DMS79 treated with DMSO at 0.1 percent for 48 hours (cell line): ENCODE results near the gene UST.
"Not testable (repeated sequence)": the region's sequence is repeated elsewhere in the genome, so short reads cannot be mapped to it uniquely, and the experiment has no call there.

Experiments
- DNase-seq: peaks from one replicate; lab custom pipeline; 2025; lab: John Stamatoyannopoulos, UW

The UST gene

DNA sequence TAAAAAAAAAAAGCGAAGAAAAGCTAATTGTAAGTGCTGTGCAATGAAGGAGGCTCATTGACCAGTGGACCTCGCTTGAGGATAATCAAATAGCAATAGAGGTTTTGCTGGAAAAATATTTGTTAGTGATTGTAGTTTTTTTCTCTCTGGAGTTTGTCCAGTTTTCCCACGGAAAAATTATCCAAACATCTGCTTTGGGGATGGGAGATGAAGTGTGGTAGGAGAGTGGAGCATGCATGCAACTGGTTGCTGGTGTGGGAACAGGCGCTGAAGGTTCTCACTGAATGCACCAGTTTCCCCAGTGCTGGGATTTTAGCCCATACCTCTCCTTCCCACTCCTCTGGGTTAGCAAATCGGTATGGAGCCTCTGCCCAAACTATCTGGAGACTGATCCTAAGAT is 288.9 kb downstream of the UST start:
- DNase-seq: no peak

DNA sequence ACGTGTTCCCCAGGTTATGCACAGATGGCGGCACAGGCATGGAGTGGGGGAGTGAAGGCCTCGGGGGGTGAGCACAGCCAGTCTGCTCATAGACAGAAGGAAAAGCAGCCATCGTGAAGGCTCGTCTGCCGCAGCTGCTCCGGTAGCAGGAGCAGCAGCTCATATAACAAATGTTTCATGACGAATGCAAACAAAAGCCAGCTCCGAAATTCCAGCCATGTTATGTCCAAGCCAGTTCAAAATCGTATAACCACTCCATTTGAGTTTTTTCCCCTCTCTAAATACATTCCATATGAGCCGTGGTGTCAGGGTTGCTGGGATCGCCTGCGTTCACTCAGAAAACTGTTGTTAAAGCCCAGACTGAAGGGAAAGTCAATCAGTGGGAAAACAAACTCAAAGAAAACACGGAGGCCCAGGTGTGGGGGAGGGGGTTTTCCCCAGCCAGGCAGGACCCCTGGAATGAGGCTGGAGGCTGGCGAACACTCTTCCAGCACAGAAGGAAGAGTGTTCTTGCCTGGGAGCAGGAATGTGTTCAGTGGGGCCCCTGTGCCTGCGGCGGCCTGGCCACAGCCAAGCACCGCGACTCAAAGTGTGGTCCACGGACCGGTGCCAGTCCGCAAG is 290.3 kb downstream of the UST start:
- DNase-seq: no peak

DNA sequence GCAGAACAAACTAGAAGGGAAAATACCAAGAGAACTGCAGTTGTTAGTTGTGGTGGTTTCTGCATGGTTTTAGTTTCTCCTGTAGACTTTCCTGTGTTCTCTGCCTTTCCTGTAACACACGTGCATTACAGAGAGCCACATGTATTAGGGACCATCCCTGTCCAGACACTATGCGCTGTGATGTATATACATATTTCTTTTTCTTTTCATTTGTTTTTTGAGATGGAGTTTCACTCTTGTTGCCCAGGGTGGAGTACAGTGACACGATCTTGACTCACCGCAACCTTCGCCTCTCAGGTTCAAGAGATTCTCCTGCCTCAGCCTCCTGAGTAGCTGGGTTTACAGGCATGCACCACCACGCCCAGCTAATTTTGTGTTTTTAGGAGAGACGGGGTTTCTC is 292.2 kb downstream of the UST start:
- not testable (repeated sequence) for DNase-seq

DNA sequence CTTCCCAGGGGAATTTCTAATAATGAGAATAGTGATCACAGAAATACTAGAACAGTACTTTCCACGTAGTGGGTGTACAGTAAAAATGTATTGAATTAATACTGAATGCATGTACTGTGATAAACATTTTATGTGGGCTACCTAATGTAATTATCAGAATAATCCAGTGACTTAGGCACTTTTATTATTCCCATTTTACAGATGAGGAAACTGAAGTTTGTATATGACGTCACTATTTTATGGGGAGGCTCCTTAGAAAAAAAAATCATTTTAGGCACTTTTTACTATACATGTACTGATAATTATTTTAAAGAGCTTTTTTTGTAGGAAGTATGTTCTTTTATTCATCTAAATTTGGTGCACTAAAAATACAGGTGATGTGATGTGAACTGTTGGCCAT is 295.1 kb downstream of the UST start:
- DNase-seq: no peak

DNA sequence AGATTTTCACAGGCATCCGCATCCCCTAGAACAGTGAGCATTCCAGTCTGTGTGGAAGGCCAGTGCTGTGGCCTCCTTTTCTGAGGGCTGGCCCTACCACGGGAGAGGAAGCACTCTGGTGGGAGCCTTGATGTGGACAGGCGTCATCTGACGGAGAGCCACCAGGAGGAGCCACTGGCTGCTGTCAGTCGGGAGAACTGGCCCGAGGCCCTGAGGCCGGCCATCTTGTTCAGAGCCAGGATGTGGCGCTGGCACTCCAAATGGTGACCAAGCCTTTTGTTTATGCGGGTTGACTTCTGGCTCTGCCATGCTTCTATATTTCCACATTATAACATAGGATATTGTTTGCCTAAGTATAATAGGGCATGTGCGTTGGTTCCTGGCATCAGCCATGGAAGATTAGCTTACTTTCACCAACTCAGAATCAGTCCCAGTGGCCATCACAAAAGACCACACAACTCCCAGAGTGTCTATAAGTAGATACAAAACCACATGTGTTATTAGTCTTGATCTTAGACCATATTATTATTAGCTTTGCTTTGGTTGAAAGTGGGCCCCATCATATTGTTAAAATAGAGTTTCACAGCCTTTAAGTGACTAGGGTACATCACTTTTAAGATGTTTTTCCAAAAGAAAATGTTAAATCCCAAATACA is 296.8 kb downstream of the UST start:
- no peak for DNase-seq

DNA sequence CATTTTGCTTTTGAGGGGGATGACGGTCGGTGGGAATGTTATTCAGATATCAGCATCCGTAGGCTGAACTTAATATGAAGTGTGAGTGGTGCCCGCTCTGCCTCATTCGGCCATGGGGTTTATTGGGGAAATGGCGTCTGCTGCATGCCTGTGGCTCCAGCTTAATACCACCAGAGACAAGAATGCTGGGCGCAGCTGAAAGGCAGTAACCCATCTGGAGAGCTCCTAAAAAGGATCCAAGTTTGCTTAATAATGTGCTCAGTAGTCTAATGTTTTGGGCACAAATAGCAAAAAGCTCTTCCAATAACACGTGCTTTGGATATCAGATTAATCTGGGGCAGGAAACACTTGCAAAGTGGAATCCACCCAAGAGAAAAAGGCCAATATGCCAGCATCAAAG is 297.7 kb downstream of the UST start:
- DNase-seq: no peak

DNA sequence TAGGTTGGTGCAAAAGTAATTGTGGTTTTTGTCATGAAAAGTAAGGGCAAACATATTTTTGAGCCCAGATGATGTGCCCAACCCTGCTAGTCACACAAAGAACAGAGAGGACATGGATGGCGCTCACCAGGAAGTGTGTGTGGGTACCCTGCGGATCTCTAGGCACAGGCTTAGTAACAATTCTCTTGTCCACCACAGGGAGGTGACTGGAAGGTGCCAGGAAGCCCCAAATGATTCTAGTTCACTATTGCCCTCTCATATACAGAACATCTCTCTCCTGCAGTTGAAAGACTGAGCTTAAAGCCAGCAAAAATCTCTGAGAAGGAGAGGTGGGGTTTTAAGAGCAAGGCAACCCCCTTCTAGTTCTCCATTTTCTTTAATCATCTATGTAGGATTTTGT is 298.6 kb downstream of the UST start:
- DNase-seq: no peak

DNA sequence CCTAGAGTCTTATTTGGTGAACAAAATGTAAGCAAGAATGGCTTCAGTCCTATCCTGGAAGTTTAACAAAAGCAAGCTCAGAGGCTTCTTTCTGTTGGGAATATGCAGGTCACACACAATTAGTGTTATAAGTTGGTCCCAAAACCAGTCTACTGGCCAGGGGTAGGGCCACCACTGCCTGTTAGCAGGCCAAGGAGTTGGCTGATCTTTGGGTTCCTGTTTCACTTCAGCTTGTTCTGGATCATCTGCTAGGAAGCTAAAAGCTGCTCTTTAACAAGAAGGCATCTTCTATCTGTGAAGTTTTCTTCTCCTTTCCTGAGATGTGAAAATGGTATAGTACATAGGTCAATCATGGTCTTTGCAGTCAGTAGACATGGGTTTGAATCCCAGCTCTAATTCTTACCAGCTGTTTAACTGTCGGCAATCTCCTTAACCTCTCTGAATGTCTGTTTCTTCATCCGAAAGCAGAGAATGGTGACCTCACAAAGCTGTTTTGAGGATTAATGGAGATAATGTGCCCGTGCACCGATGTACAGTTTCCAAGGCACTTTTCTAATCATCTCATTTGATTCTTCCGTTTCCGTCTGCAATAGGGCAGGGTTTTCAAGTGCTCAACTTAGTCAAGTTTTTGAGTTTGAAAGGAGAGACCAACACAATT is 299.5 kb downstream of the UST start:
- DNase-seq: no peak

DNA sequence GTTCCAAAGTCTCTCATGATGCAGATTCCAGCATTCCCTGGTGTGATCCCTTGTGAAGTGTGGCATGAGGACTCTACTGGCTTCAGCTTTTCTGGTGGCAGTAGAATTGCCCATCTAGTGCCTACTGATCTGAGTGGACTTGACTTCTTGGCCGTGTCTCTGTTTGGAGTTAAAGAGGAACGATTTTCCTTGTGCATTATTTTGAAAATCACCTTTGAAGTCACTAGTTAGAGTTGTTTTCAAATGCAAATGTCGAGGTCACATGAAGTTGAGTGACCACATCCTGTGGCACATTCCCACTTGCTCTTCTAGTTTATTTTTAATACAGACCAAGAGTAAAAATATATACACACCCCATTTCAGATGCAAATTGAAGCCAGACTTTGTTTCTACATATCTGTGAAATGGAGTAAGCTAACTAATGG is 300.0 kb downstream of the UST start:
- DNase-seq: no peak

DNA sequence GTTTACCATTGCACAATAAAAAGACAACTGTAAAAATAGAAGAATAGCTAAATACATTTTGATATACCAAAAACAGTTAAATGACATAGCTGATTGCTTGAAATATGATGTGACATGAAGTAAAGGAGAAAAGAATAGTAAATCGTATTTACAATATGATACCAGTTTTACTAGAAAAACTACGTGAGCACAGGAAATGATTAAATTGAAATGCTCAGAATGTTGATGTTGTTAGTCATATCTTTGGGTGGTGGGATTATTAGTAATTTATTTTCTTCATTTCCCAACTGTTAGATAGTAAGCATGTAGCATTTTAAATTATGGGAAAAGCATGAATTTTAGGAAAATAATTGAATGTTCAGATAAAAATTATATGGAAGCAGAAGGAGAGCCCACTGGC is 302.4 kb downstream of the UST start:
- no peak for DNase-seq

DNA sequence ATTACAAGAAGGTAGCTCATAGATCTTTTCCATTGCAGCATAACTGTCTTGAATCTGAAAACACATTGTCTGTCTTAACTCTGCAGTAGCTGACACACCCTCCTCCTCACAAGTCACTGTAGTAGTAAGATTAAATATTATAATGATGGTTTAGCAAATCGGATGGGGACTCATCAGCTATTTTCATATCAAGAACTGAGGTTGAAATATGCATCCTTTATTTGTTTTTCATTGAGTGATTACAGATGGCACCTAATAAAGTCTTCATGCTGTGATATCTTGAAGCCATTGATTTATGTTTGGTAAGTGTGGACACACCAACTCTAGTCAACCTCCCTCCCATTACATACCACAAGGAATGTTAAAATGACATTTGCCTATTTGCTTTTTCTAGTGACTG is 303.3 kb downstream of the UST start:
- DNase-seq: no peak

DNA sequence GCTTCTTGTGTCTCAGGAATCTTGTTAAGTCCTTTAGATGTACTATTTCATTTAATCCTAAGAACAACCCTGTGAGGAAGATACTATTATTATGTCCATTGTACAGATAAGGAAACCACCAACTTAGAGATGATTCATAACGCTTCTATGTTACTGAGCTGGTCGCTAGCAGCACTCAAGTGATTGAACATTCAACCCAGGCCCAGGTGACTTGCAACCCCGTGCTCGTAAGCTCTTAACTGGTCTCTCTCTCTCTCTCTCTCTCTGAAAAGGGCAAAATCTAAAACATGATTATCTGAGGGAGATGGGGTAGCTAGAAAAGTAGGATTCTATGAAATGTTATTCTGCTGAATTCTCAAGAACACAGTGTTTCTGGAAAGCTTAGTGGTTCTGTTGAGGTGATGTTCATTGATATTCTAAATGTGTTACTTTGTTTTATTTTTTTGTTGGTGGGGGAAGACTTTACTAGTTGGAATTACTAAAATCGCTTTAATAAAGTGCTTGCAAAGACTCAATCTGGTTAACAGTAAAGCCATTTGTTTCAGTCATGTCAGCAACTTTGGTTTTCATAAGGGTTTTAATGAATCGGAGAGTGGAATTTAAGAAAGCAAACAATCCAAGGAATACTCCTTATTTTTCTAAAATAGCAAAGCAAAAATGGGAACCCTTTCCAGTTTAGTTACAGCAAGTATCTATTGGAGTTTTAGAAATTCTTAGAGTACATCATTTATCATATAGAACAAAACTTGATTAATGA is 305.7 kb downstream of the UST start:
- DNase-seq: no peak

DNA sequence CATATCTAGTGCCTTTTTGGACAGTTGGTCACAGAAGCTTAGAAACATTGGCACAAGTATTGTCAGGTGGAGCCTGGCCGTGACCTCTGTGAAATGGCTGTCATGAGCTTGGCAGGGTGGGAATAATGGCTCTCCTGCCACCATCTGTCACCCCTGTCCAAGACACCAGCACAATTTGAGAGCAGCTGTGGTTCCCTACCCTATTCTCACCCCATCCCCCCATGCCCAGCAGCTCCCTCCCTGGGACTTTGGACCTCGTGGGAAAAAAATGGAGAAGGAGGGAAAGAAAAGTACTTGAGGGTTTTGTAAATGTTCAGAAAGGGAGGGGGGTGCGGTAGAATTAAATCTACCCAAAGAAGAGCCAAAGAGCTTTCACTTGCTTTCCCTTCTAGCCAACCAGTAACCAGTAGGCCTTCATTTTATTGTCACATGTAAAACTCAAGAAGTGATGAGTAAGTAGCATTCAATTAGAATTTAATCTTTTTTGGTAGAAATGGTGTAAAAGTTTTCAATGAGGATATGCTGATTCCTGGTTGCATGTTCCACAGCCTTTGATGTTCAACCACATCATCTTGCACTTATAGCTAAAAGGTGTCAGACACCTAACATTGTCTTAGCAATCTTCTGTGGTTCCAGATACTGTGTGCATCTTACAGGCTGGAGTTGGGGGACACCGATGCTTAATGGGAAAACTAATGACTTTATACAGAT is 307.2 kb downstream of the UST start:
- DNase-seq: no peak

DNA sequence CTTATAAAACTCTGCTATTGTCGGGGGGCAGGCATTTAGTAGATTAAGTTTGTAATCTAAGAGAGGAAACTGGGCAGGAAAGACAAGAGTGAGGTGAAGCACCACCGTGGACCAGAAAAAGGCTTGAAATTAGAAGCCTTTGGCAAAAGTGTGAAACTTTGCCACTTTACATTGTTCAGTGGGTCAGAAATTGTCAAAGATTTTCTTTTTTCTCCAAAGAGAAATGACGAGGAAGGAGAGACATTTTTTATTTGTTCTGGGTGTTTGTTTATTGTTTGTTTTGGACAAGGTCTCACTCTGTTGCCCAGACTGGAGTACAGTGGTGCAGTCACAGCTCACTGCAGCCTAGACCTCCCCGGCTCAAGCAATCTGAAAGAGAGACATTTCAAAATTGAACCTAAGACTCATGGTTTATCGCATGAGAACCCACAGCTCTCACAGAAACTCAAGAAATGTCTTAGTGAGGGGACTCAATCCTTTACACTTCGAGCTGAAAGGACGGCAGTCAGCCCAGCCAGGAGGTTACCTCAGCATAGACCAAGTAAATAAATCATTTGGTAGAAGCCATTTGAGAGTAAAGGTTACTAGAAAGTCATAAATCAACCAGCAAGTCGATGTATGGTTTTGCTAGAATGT is 307.8 kb downstream of the UST start:
- no peak for DNase-seq

DNA sequence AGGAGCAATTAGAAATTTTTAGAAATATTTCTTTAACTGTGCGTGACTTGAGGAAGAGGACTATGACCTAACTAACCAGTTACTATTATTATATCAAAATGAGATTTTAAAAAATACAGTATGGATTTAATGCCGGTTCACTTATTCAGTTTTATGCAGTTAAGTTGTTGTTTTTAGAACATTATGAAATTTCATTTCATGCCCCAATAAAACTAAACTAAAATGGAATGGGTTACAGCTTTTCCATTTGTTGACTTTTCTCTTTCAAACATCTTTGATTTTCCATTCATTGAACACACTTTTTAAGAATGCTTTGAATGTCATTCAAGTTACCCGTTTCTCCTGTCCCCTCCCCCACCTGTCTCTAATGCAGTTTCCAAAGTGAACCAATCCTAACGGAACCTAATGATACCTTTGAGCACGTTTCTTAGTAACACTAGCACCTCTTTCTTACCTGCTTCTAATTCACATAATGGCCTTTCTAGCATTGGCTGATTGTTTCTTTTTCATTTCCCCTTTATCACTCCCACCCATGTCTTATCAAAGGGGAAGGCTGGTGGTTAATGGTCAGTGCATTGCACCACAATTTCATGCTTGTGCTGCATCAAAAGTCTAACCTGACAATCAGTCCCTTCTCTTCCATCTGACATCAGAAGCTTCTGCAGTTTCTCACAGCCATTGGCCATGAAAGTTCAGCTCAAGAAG is 308.5 kb downstream of the UST start:
- DNase-seq: no peak

DNA sequence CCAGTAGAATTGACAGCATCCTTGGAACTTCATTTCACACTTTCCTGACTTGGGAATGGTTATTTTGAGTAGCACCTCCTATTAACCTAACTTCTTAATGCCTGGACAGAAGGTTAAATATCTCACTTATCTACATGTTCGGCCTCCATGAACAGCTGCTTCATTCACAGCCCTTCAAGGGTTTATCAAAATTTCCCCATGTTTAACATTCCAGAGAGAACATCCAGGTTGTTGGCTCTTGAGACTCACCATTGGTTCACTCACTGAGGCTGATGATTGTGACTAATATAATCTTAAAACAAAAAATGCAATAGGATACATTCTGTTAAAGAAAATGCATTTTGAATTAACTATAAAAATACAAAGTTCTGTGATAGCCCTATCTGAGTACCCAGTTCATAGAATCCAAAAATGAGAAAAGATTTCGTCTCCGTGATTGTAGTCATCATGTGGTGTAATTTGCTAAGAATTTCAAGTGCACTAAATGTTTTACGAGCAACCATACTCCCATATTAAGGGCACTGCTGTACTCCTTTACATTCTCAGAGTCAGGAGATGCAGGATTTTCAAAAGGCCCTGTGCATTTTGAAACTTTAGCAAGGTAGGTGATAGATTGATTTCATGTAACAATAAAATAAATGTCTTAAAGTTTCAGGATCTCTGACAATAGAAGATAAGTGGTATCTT is 310.1 kb downstream of the UST start:
- DNase-seq: peak; percentile 23

DNA sequence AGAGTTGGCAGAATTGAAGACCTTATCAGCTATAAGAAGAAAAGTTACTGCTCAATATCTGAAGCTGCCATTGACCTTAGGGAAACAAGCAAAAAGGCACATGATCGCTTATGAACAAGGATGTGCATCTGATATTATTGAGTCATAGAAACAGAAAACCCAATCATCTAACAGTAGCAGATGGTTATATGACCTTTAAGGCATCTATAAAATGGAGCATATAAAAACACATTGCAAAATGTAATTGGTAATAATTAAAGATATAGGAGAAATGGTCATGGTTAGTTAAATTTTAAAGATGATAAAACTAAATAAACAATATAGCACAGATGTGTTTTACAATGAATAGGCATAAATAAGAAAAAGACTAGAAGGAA is 310.6 kb downstream of the UST start:
- no peak for DNase-seq

DNA sequence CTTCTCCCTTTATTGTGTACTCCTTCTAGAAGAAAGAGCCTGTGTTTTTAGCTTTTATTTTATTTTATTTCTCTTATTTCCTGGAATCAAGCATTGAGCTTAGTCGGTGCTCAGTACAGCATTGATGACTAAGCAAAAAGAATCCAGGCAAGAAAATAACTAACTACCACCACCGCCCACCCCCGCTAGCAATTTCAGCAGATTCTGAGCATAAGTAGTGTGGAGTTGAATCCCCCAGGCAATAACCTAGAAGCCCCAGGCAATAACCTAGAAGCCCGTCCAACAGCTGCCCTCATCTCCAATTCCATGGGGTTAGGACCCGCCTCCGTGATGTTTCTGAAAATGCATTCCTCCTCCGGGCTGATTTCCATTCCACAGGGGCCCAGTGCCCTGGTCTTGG is 312.7 kb downstream of the UST start:
- no peak for DNase-seq

DNA sequence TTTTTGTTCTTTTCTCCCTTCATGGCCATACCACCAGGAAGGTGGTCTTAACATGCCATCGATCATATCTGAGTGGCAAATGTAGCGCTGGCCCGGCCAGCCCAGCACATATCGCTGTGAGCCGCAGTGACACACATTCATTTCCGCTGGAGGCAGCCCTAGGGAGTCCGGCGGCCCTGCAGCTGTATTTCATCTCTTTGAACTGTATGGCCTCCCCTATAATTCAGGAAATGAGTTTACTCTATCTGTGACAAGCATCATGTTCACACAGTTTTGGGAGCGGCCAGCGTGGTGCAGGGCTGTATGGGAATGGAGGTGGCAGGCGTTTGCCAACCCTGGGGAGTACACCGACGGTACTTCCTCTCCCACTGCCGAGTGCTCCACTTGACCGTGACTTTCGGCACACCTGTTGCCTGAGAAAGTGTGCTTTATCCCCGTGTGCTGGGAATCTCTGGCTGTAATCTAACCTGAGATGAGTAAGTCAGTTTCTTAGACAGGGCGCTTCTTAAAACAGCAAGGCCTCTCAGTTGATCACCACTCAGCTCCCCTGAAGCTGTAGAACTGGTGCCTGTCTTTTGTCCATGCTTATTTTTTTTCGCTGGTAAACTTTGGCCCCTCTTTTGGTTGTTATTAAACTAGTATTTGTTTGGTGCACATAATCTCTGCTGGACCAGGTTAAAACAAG is 313.6 kb downstream of the UST start:
- peak; percentile 27 for DNase-seq
